Measurements from ENCODE around the gene KIF18A.

The KIF18A gene

GRCh38 chr11:27995083-27995482 lies 112.9 kb downstream of the KIF18A start:
- no peak for DNase-seq
- no peaks in the 10 kb centered on the region for H3K4me1 Mint-ChIP-seq (ENCODE audit: low read depth in 2 of 2)
- no peaks in the 10 kb centered on the region for H3K36me3 Mint-ChIP-seq (ENCODE audit: insufficient read depth)
- H3K9me3 Mint-ChIP-seq: peaks cover 0 to 1% of the 10 kb centered on the region in 2 donors
- H3K4me3 Mint-ChIP-seq: no peak overlapping the region
- no peak for ATAC-seq (replicated peaks)
- no peaks in the 10 kb centered on the region for H3K27me3 Mint-ChIP-seq
- no peak overlapping the region for H3K27ac Mint-ChIP-seq

DNA sequence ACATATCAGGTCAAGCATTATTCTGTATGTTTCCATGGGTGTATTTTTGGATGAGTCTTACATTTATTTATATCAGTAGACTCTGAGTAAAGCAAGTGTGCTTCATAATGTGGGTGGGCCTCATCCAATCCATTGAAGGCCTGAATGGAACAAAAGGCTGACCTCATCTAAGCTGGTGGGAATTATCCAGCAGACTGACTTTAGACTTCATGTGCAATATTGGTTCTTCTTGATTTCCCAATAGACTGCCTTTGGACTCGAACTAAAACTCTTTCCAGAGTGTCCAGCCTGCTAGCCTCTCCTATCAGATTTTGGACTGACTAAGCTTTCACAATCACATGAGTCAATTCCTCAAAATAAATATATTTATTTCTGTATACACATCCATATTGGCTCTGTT lies 116.2 kb downstream of the KIF18A start:
- Mint-ChIP-seq H3K36me3 (ENCODE audit: insufficient read depth) (no peaks in the 10 kb centered on the region), H3K9me3 (no peaks in the 10 kb centered on the region), H3K27me3 (no peaks in the 10 kb centered on the region), H3K4me1 (ENCODE audit: low read depth in 2 of 2) (no peaks in the 10 kb centered on the region), H3K27ac (no peak overlapping the region), H3K4me3 (no peak overlapping the region)
- ATAC-seq (replicated peaks): no peak
- DNase-seq: no peak

GRCh38 chr11:27977527-27977926 lies 130.4 kb downstream of the KIF18A start:
- DNase-seq: no peak
- H3K27me3 Mint-ChIP-seq: no peaks in the 10 kb centered on the region
- no peak overlapping the region for H3K27ac Mint-ChIP-seq
- no peaks in the 10 kb centered on the region for H3K9me3 Mint-ChIP-seq
- no peak overlapping the region for H3K4me3 Mint-ChIP-seq
- H3K4me1 Mint-ChIP-seq (ENCODE audit: low read depth in 2 of 2): no peaks in the 10 kb centered on the region
- H3K36me3 Mint-ChIP-seq (ENCODE audit: insufficient read depth): no peaks in the 10 kb centered on the region
- ATAC-seq (replicated peaks): no peak

DNA sequence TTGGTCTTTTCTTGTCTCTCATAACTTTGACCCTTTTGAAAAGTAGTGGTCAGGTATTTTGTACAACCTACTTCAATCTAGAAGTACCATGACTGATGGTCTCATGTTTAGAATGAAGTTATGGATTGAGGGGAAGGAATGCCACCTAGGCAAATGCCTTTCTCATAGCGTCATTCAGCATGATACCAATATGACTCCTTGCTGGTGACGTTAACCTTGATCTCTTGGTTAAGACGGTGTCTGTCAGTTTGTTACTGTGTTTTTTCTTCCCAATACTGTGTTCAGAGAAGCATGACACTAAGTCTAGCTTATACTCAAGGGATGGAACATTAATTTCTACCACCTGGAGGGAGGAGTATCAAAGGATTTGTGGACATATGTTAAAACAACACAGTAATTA lies 130.9 kb downstream of the KIF18A start:
- Mint-ChIP-seq H3K9me3 (no peaks in the 10 kb centered on the region), H3K27ac (no peak overlapping the region), H3K27me3 (no peaks in the 10 kb centered on the region), H3K36me3 (ENCODE audit: insufficient read depth) (no peaks in the 10 kb centered on the region), H3K4me3 (no peak overlapping the region), H3K4me1 (ENCODE audit: low read depth in 2 of 2) (no peaks in the 10 kb centered on the region)
- ATAC-seq (replicated peaks): no peak
- no peak for DNase-seq

DNA sequence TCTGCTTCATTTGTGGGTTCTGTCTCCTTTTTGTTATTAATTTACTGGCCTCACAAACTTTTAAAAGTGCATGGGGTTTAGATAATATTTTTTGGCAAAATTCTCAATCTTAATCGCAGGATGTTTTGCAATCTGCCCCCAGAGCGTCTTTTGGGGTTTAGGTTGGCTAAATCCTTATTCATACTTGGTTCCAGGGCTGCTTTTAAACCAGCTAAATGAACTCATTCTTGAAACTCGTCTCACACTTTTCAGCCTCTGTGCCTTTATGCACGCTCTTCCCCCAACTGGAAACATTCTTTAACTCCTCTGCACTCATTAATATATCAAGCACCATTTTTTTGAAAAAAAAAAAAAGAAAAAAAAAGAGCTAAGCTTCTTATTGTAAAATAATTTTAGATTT lies 131.7 kb downstream of the KIF18A start:
- Mint-ChIP-seq H3K27ac (no peak overlapping the region), H3K27me3 (no peaks in the 10 kb centered on the region), H3K4me3 (no peak overlapping the region), H3K36me3 (ENCODE audit: insufficient read depth) (no peaks in the 10 kb centered on the region), H3K9me3 (no peaks in the 10 kb centered on the region), H3K4me1 (ENCODE audit: low read depth in 2 of 2) (no peaks in the 10 kb centered on the region)
- DNase-seq (no peak), ATAC-seq (replicated peaks) (no peak)

- H3K9me3 Mint-ChIP-seq: no peaks in the 10 kb centered on the region
- H3K4me1 Mint-ChIP-seq (ENCODE audit: low read depth in 2 of 2): no peaks in the 10 kb centered on the region
- H3K36me3 Mint-ChIP-seq (ENCODE audit: insufficient read depth): no peaks in the 10 kb centered on the region
- no peak overlapping the region for H3K4me3 Mint-ChIP-seq
- ATAC-seq (replicated peaks) (no peak), DNase-seq (no peak)
- H3K27me3 Mint-ChIP-seq: no peaks in the 10 kb centered on the region
- H3K27ac Mint-ChIP-seq: no peak overlapping the region
These were observed 134.0 kb downstream of the KIF18A start for GRCh38 chr11:27973851-27974536.

DNA sequence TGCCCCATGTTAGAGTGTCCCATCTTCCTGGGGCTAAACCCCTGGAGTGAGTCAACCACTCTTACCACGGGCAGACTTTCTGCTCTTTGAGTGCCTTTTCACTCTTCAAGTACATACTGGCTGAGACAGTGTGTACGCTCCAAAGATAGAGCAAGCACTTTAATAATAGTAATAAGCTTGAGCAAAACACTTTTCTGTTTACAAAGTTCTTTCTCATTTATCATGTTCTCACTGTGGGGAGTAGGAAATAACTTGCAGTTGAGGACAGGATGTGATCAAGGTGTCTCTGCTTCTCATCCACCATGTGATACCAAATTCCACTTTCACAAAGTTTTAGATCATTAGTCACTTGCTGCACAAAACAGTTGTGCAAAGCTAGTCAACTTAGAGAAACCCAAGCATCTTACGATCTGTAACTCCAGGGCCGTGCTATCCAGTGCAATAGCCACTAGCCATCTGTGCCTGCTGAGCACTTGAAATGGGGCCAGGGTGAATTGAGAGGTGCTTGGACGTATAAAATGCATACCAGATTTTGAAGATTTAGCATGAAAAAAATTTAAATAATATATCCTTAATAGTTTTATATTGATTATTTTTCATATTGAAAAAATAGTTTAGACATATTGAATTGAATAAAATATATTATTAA lies 135.3 kb downstream of the KIF18A start:
- no peak for ATAC-seq (replicated peaks)
- H3K27ac Mint-ChIP-seq: no peak overlapping the region
- H3K27me3 Mint-ChIP-seq: no peaks in the 10 kb centered on the region
- H3K9me3 Mint-ChIP-seq: no peaks in the 10 kb centered on the region
- no peak for DNase-seq
- H3K4me3 Mint-ChIP-seq: no peak overlapping the region
- no peaks in the 10 kb centered on the region for H3K36me3 Mint-ChIP-seq (ENCODE audit: insufficient read depth)
- H3K4me1 Mint-ChIP-seq (ENCODE audit: low read depth in 2 of 2): no peaks in the 10 kb centered on the region

DNA sequence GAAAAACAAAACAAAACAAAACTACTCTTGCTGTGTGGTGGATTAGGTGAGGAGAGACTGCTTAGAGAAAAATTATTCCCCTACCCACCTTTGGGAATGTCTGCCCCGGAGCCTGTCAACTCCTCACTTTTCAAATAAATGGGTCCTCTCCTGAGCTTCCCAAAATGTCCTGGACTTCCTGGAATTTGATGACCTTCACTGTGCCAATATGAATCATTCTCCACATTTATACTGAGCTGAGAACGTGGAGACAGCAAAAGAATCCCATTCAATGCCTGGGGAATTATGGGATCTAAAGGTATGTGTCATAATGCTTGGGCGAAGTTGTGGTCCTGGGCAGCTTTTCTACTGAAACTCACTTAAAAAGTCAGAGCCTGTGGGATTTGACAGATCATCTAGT lies 136.8 kb downstream of the KIF18A start:
- Mint-ChIP-seq H3K27me3 (no peaks in the 10 kb centered on the region), H3K27ac (no peak overlapping the region), H3K9me3 (no peaks in the 10 kb centered on the region), H3K36me3 (ENCODE audit: insufficient read depth) (no peaks in the 10 kb centered on the region), H3K4me1 (ENCODE audit: low read depth in 2 of 2) (no peaks in the 10 kb centered on the region), H3K4me3 (no peak overlapping the region)
- ATAC-seq (replicated peaks): no peak
- no peak for DNase-seq
